SK-N-SH treated with all-trans-retinoic acid at 6 μM for 48 hours (cell line): ENCODE results near the gene TIPARP.

Experiments used
- ATAC-seq: fragments of 200-7000 bp; cut with Tn5 transposase; 3 replicates; pipeline ENCODE4 v1.9.1; 2020; ENCODE audit warnings: mild to moderate bottlenecking, moderate library complexity
- ARNTL ChIP-seq: fragments of 450-650 bp; formaldehyde crosslinking; IDR thresholded peaks from 2 replicates; pipeline ENCODE4 v1.5.0; 2020; ENCODE audit warnings: low read depth, mild to moderate bottlenecking, moderate library complexity, borderline replicate concordance
- BACH2 ChIP-seq: fragments of 250-450 bp; sonication (Bioruptor Pico); IDR thresholded peaks from 2 replicates; pipeline ENCODE4 v1.9.0; 2021; ENCODE audit warnings: mild to moderate bottlenecking, borderline replicate concordance
- CSDC2 ChIP-seq: fragments of 250-450 bp; sonication (Bioruptor Pico); IDR thresholded peaks from 2 replicates; pipeline ENCODE4 v1.5.0; 2020; ENCODE audit warnings: mild to moderate bottlenecking, moderate library complexity
- ESRRG ChIP-seq: fragments of 250-450 bp; sonication (Bioruptor Pico); IDR thresholded peaks from 2 replicates; pipeline ENCODE4 v1.6.1; 2021; ENCODE audit warnings: mild to moderate bottlenecking
- ISL1 ChIP-seq: fragments of 250-450 bp; sonication (Bioruptor Pico); IDR thresholded peaks from 2 replicates; pipeline ENCODE4 v2.1.2; 2022; ENCODE audit warnings: mild to moderate bottlenecking, moderate library complexity
- PPARA ChIP-seq: fragments of 250-450 bp; sonication (Bioruptor Pico); IDR thresholded peaks from 2 replicates; pipeline ENCODE4 v1.5.0; 2020; ENCODE audit warnings: mild to moderate bottlenecking, borderline replicate concordance
- RARB ChIP-seq: fragments of 250-450 bp; sonication (Bioruptor Pico); IDR thresholded peaks from 2 replicates; pipeline ENCODE4 v1.8.0; 2021; ENCODE audit warnings: mild to moderate bottlenecking, moderate library complexity
- SNAI2 ChIP-seq: fragments of 250-450 bp; sonication (Bioruptor Pico); IDR thresholded peaks from 2 replicates; pipeline ENCODE4 v1.5.0; 2020; ENCODE audit warnings: mild to moderate bottlenecking, moderate library complexity
- TCF4 ChIP-seq: fragments of 250-450 bp; sonication (Bioruptor Pico); IDR thresholded peaks from 2 replicates; pipeline ENCODE4 v1.8.0; 2021; ENCODE audit warnings: mild to moderate bottlenecking, moderate library complexity, borderline replicate concordance
- TOX ChIP-seq: fragments of 250-450 bp; sonication (Bioruptor Pico); IDR thresholded peaks from 2 replicates; pipeline ENCODE4 v1.8.0; 2021; ENCODE audit warnings: mild to moderate bottlenecking, moderate library complexity, borderline replicate concordance
- ZC3H10 ChIP-seq: fragments of 250-450 bp; sonication (Bioruptor Pico); IDR thresholded peaks from 2 replicates; pipeline ENCODE4 v1.5.1; 2021; ENCODE audit warnings: mild to moderate bottlenecking, moderate library complexity
- ZFP30 ChIP-seq: fragments of 450-650 bp; formaldehyde crosslinking; IDR thresholded peaks from 2 replicates; pipeline ENCODE4 v1.5.0; 2022; ENCODE audit warnings: mild to moderate bottlenecking, moderate library complexity
- ZNF565 ChIP-seq: fragments of 450-650 bp; formaldehyde crosslinking; conservative IDR thresholded peaks from 2 replicates; pipeline ENCODE4 v1.5.0; 2020; ENCODE audit warnings: low read depth, mild to moderate bottlenecking, moderate library complexity
- ZNF70 ChIP-seq: fragments of 450-650 bp; formaldehyde crosslinking; IDR thresholded peaks from 2 replicates; pipeline ENCODE4 v1.5.0; 2020; ENCODE audit warnings: mild to moderate bottlenecking, moderate library complexity
- ZNF8 ChIP-seq: fragments of 450-650 bp; formaldehyde crosslinking; IDR thresholded peaks from 2 replicates; pipeline ENCODE4 v1.5.0; 2020; ENCODE audit warnings: mild to moderate bottlenecking, moderate library complexity
- TF ChIP-seq, protein P1 (sequence below): fragments of 250-450 bp; sonication (Bioruptor Pico); IDR thresholded peaks from 2 replicates; pipeline ENCODE4 v1.5.1; 2021; ENCODE audit warnings: mild to moderate bottlenecking, moderate library complexity
- TF ChIP-seq, protein P2 (sequence below): fragments of 250-450 bp; sonication (Bioruptor Pico); IDR thresholded peaks from 2 replicates; pipeline ENCODE4 v1.5.0; 2020; ENCODE audit warnings: mild to moderate bottlenecking, moderate library complexity
- TF ChIP-seq, protein P3 (sequence below): fragments of 250-450 bp; sonication (Bioruptor Pico); IDR thresholded peaks from 2 replicates; pipeline ENCODE4 v1.5.1; 2020; ENCODE audit warnings: low read depth, mild to moderate bottlenecking, moderate library complexity
- TF ChIP-seq, protein P4 (sequence below): fragments of 250-450 bp; sonication (Bioruptor Pico); IDR thresholded peaks from 2 replicates; pipeline ENCODE4 v1.8.0; 2021; ENCODE audit warnings: low read depth, mild to moderate bottlenecking, moderate library complexity, borderline replicate concordance
- TF ChIP-seq, protein P5 (sequence below): fragments of 250-450 bp; sonication (Bioruptor Pico); IDR thresholded peaks from 2 replicates; pipeline ENCODE4 v1.8.0; 2020; ENCODE audit warnings: mild to moderate bottlenecking, moderate library complexity, borderline replicate concordance

Gene TIPARP

DNA sequence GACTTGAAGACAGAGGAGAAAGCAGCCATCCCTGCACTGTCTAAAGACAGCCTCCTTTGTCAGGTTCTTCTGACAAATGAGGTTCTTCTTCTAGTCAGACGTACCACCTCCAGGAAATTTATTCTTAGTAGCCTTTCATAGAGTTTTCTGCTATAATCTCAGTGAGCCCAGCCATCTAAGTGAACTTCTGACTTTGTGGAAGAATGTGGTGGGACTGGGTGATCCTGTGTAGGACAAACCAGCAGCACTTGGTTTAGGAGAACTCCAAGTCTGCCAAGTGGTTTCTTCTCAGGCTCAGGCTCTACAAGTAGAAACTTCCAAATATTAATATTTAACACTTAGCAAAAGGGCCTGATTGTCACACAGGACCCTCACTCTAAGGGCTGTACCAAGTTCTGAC, 52.1 kb downstream of the TIPARP start:
- TF ChIP-seq, protein P1, sequence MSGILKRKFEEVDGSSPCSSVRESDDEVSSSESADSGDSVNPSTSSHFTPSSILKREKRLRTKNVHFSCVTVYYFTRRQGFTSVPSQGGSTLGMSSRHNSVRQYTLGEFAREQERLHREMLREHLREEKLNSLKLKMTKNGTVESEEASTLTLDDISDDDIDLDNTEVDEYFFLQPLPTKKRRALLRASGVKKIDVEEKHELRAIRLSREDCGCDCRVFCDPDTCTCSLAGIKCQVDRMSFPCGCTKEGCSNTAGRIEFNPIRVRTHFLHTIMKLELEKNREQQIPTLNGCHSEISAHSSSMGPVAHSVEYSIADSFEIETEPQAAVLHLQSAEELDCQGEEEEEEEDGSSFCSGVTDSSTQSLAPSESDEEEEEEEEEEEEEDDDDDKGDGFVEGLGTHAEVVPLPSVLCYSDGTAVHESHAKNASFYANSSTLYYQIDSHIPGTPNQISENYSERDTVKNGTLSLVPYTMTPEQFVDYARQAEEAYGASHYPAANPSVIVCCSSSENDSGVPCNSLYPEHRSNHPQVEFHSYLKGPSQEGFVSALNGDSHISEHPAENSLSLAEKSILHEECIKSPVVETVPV (CRISPR knock-in tag): no peak
- TF ChIP-seq RARB (CRISPR knock-in tag): no peak
- no peak for TF ChIP-seq ZNF8
- TF ChIP-seq TOX (CRISPR knock-in tag): no peak
- TF ChIP-seq, protein P2, sequence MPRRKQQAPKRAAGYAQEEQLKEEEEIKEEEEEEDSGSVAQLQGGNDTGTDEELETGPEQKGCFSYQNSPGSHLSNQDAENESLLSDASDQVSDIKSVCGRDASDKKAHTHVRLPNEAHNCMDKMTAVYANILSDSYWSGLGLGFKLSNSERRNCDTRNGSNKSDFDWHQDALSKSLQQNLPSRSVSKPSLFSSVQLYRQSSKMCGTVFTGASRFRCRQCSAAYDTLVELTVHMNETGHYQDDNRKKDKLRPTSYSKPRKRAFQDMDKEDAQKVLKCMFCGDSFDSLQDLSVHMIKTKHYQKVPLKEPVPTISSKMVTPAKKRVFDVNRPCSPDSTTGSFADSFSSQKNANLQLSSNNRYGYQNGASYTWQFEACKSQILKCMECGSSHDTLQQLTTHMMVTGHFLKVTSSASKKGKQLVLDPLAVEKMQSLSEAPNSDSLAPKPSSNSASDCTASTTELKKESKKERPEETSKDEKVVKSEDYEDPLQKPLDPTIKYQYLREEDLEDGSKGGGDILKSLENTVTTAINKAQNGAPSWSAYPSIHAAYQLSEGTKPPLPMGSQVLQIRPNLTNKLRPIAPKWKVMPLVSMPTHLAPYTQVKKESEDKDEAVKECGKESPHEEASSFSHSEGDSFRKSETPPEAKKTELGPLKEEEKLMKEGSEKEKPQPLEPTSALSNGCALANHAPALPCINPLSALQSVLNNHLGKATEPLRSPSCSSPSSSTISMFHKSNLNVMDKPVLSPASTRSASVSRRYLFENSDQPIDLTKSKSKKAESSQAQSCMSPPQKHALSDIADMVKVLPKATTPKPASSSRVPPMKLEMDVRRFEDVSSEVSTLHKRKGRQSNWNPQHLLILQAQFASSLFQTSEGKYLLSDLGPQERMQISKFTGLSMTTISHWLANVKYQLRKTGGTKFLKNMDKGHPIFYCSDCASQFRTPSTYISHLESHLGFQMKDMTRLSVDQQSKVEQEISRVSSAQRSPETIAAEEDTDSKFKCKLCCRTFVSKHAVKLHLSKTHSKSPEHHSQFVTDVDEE (CRISPR knock-in tag): no peak
- no peak for ATAC-seq

DNA sequence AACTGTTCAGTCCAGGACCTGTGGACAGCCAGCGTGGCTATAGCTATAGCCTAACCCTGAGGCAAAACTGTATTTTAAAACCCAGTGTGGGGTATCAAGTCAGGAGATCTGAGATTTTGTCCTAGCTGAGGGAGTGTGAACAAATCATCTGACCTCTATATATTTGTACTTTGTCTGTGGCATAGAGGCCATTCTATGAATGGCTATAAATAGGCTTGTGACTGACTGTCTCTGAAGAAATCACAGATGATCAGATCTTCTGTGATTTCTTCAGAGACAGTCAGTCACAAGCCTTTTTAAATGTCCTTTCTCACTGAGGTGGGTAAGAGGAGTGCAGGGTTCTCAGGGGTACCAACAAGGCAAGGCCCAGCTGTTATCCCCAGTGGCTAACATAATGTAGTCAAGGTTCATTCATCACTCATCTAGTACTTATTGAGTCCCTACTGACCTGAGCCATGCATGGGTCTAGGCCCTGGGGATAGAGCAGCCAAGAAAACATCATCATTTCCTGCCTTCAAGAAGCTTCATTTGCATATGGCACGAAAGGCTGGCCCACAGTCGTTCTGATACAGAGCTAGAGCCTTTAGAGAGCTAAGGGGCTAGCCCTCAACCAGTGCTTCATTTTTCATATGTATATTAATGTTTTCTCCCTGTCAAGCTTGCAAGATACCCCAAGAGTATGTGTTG, 53.3 kb downstream of the TIPARP start:
- ATAC-seq: no peak
- TF ChIP-seq RARB (CRISPR knock-in tag): no peak
- no peak for TF ChIP-seq ZNF565 (CRISPR knock-in tag)
- TF ChIP-seq TOX (CRISPR knock-in tag): no peak
- TF ChIP-seq, protein P3, sequence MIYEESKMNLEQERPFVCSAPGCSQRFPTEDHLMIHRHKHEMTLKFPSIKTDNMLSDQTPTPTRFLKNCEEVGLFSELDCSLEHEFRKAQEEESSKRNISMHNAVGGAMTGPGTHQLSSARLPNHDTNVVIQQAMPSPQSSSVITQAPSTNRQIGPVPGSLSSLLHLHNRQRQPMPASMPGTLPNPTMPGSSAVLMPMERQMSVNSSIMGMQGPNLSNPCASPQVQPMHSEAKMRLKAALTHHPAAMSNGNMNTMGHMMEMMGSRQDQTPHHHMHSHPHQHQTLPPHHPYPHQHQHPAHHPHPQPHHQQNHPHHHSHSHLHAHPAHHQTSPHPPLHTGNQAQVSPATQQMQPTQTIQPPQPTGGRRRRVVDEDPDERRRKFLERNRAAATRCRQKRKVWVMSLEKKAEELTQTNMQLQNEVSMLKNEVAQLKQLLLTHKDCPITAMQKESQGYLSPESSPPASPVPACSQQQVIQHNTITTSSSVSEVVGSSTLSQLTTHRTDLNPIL (CRISPR knock-in tag): no peak
- TF ChIP-seq SNAI2 (CRISPR knock-in tag): no peak
- no peak for TF ChIP-seq BACH2 (CRISPR knock-in tag)
- no peak for TF ChIP-seq TCF4 (CRISPR knock-in tag)
- TF ChIP-seq ESRRG (CRISPR knock-in tag): no peak
- TF ChIP-seq, protein P1 (CRISPR knock-in tag): no peak
- TF ChIP-seq, protein P4, sequence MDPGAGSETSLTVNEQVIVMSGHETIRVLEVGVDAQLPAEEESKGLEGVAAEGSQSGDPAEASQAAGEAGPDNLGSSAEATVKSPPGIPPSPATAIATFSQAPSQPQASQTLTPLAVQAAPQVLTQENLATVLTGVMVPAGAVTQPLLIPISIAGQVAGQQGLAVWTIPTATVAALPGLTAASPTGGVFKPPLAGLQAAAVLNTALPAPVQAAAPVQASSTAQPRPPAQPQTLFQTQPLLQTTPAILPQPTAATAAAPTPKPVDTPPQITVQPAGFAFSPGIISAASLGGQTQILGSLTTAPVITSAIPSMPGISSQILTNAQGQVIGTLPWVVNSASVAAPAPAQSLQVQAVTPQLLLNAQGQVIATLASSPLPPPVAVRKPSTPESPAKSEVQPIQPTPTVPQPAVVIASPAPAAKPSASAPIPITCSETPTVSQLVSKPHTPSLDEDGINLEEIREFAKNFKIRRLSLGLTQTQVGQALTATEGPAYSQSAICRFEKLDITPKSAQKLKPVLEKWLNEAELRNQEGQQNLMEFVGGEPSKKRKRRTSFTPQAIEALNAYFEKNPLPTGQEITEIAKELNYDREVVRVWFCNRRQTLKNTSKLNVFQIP: no peak
- TF ChIP-seq ISL1 (CRISPR knock-in tag): no peak
- no peak for TF ChIP-seq ARNTL
- TF ChIP-seq, protein P5, sequence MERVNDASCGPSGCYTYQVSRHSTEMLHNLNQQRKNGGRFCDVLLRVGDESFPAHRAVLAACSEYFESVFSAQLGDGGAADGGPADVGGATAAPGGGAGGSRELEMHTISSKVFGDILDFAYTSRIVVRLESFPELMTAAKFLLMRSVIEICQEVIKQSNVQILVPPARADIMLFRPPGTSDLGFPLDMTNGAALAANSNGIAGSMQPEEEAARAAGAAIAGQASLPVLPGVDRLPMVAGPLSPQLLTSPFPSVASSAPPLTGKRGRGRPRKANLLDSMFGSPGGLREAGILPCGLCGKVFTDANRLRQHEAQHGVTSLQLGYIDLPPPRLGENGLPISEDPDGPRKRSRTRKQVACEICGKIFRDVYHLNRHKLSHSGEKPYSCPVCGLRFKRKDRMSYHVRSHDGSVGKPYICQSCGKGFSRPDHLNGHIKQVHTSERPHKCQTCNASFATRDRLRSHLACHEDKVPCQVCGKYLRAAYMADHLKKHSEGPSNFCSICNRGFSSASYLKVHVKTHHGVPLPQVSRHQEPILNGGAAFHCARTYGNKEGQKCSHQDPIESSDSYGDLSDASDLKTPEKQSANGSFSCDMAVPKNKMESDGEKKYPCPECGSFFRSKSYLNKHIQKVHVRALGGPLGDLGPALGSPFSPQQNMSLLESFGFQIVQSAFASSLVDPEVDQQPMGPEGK: no peak
- TF ChIP-seq ZNF70 (CRISPR knock-in tag): no peak
- no peak for TF ChIP-seq PPARA
- no peak for TF ChIP-seq ZFP30 (CRISPR knock-in tag)
- no peak for TF ChIP-seq ZC3H10
- no peak for TF ChIP-seq ZNF8
- TF ChIP-seq CSDC2 (CRISPR knock-in tag): no peak
